Kidney (tissue), 14 donors: ENCODE results near the gene AFF3. TPM values are rescaled to one million over a fixed set of nuclear protein-coding genes. Genes with fewer than 3 reads are reported as not detected.

Experiments
- DNase-seq, 5 donors: peaks; one replicate each; pipeline ENCODE4 v3.0.0-alpha.2; 2013 to 2020
- FAIRE-seq: peaks from 2 replicates; lab custom pipeline; 2012; peaks lifted over from hg19 to GRCh38; lab: Jason Lieb, UNC
- H3K27ac ChIP-seq, 2 donors: one replicate each; pipeline ENCODE4 v1.7.0; 2013; ENCODE audit warnings: low read depth in 2 of 2, low read length in 2 of 2, inconsistent platforms in 1 of 2
- H3K27me3 ChIP-seq: one replicate; pipeline ENCODE4 v1.7.1; 2013; ENCODE audit warnings: low read length, inconsistent platforms; ENCODE audit not compliant: control insufficient read depth, insufficient read depth
- H3K36me3 ChIP-seq, 3 donors: one replicate each; pipeline versions ENCODE4 v1.7.0 to v1.7.1; 2013; ENCODE audit warnings: low read length in 3 of 3, control low read depth in 1 of 3, inconsistent platforms in 1 of 3; ENCODE audit not compliant: insufficient read depth in 3 of 3, control insufficient read depth in 2 of 3
- H3K4me1 ChIP-seq, 3 donors: one replicate each; pipeline versions ENCODE4 v1.7.0 to v1.7.1; 2013; ENCODE audit warnings: low read length in 3 of 3, inconsistent platforms in 1 of 3, low read depth in 1 of 3; ENCODE audit not compliant: control insufficient read depth in 2 of 3, insufficient read depth in 2 of 3
- H3K4me3 ChIP-seq, 3 donors: one replicate each; pipeline versions ENCODE4 v1.7.0 to v1.8.1; 2013; ENCODE audit warnings: low read length in 3 of 3, control low read depth in 1 of 3, inconsistent platforms in 1 of 3
- H3K9ac ChIP-seq, 3 donors: one replicate each; pipeline versions ENCODE4 v1.7.0 to v1.7.1; 2013; ENCODE audit warnings: low read length in 3 of 3, control low read depth in 1 of 3, inconsistent platforms in 1 of 3
- H3K9me3 ChIP-seq, 3 donors: one replicate each; pipeline versions ENCODE4 v1.7.0 to v1.7.1; 2013; ENCODE audit warnings: low read length in 3 of 3, control low read depth in 1 of 3, inconsistent platforms in 1 of 3; ENCODE audit not compliant: control insufficient read depth in 2 of 3, insufficient read depth in 1 of 3
- intact Hi-C: fragments of 100-400 bp; cut with DNase I; formaldehyde crosslinking; loops from one replicate; pipeline ENCODE4 v1.11.1; 2022
- polyA plus RNA-seq: library from polyadenylated mRNA; stranded (reverse); fragments of 350-450 nt; fragmentation: Illumina TruSeq; extraction: RNeasy Lipid Tissue Mini Kit (QIAGEN cat#74804); gene quantifications from one replicate; pipeline ENCODE4 v1.2.3, GENCODE V29; 2014; ENCODE audit warnings: low read depth, low replicate concordance; ENCODE audit not compliant: insufficient read depth
- total RNA-seq: library from RNA; stranded (reverse); fragmentation: NEBNext Ultra II Directional; extraction: Animal tissue kit (Norgen Biotek cat#: 25700); gene quantifications from one replicate; pipeline ENCODE4 v1.2.1, GENCODE V29; 2021
- TF ChIP-seq, protein P1 (sequence below): IDR thresholded peaks from 3 replicates; pipeline ENCODE4 v1.5.1; 2012; ENCODE audit warnings: mild to moderate bottlenecking, moderate library complexity, borderline replicate concordance; ENCODE audit not compliant: insufficient read depth; ENCODE audit errors: extremely low read depth
- donor health status: control.
- donor health status: control.
- donor health status: control.
- donor health status: control.
- donor health status: control.
- donor health status: DM: yes; HTN: yes; CAD: no.
- donor health status: Normal renal cell carcinoma (clear cell type).

Gene AFF3
- total and polyA plus RNA-seq, 2 donors from 2014 or later = 0.65 to 11.0 TPM

GRCh38 chr2:99770876-99771275 lies 371.5 kb downstream of the AFF3 start:
- H3K9ac ChIP-seq = no peak overlapping the region
- DNase-seq (no peak), FAIRE-seq (no peak)
- no peaks in the 10 kb centered on the region for H3K27me3 ChIP-seq
- no peaks in the 10 kb centered on the region for H3K4me1 ChIP-seq
- H3K4me3 ChIP-seq = no peak overlapping the region
- TF ChIP-seq, protein P1, sequence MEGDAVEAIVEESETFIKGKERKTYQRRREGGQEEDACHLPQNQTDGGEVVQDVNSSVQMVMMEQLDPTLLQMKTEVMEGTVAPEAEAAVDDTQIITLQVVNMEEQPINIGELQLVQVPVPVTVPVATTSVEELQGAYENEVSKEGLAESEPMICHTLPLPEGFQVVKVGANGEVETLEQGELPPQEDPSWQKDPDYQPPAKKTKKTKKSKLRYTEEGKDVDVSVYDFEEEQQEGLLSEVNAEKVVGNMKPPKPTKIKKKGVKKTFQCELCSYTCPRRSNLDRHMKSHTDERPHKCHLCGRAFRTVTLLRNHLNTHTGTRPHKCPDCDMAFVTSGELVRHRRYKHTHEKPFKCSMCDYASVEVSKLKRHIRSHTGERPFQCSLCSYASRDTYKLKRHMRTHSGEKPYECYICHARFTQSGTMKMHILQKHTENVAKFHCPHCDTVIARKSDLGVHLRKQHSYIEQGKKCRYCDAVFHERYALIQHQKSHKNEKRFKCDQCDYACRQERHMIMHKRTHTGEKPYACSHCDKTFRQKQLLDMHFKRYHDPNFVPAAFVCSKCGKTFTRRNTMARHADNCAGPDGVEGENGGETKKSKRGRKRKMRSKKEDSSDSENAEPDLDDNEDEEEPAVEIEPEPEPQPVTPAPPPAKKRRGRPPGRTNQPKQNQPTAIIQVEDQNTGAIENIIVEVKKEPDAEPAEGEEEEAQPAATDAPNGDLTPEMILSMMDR = no peak
- H3K27ac ChIP-seq = no peak overlapping the region
- intact Hi-C loops = no loop called here
- no peaks in the 10 kb centered on the region for H3K36me3 ChIP-seq
- H3K9me3 ChIP-seq = no peaks in the 10 kb centered on the region

GRCh38 chr2:99765731-99766318 lies 376.6 kb downstream of the AFF3 start:
- TF ChIP-seq, protein P1 = no peak

GRCh38 chr2:99763764-99764163 lies 378.6 kb downstream of the AFF3 start:
- Histone ChIP-seq H3K4me1 (no peaks in the 10 kb centered on the region), H3K27me3 (no peaks in the 10 kb centered on the region), H3K4me3 (no peak overlapping the region), H3K9me3 (no peaks in the 10 kb centered on the region), H3K27ac (no peak overlapping the region), H3K36me3 (no peaks in the 10 kb centered on the region), H3K9ac (no peak overlapping the region)
- FAIRE-seq = no peak
- intact Hi-C loops = no loop called here
- TF ChIP-seq, protein P1 = no peak
- DNase-seq = no peak

More at GRCh38 chr2:99765731-99766318, 376.6 kb downstream of the AFF3 start:
- Histone ChIP-seq H3K27ac (no peak overlapping the region), H3K4me3 (no peak overlapping the region), H3K9ac (no peak overlapping the region), H3K27me3 (no peaks in the 10 kb centered on the region), H3K36me3 (no peaks in the 10 kb centered on the region), H3K9me3 (no peaks in the 10 kb centered on the region), H3K4me1 (no peaks in the 10 kb centered on the region)
- DNase-seq (no peak), FAIRE-seq (no peak)
- intact Hi-C loops = no loop called here

GRCh38 chr2:99762714-99763113 lies 379.7 kb downstream of the AFF3 start:
- intact Hi-C loops = no loop called here
- no peak overlapping the region for H3K9ac ChIP-seq
- TF ChIP-seq, protein P1 = no peak

More at GRCh38 chr2:99762714-99763113, 379.7 kb downstream of the AFF3 start:
- Histone ChIP-seq H3K4me1 (no peaks in the 10 kb centered on the region), H3K27me3 (no peaks in the 10 kb centered on the region), H3K9me3 (no peaks in the 10 kb centered on the region), H3K36me3 (no peaks in the 10 kb centered on the region), H3K4me3 (no peak overlapping the region), H3K27ac (no peak overlapping the region)
- no peak for FAIRE-seq
- DNase-seq = no peak
